NCI-H2196 (cell line): ENCODE data around the gene ITPR2.
"Not testable (repeated sequence)": the region's sequence is repeated elsewhere in the genome, so short reads cannot be mapped to it uniquely, and the experiment has no call there.

Experiments used
- DNase-seq: peaks from one replicate; lab custom pipeline; 2025; ENCODE audit not compliant: unreplicated experiment; lab: John Stamatoyannopoulos, UW

ITPR2 gene

DNA sequence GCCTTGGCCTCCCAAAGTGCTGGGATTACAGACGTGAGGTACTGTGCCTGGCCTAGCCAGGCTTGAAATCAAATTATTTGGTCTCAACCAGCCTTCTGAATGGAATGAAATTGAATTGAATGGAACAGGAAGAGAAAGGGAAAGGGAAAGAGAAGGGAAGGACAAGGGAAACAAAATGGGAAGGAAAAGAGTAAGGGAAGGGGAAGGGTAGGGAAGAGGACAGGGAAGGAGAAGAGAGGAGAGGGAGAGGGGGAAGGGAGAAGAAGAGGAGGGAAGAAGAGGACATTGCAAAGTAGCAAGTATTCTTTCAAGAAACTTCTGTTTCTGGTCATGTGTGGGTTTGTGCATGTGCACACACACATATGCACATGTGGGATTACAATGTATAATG, 97.8 kb downstream of the ITPR2 start:
- DNase-seq, result no peak

DNA sequence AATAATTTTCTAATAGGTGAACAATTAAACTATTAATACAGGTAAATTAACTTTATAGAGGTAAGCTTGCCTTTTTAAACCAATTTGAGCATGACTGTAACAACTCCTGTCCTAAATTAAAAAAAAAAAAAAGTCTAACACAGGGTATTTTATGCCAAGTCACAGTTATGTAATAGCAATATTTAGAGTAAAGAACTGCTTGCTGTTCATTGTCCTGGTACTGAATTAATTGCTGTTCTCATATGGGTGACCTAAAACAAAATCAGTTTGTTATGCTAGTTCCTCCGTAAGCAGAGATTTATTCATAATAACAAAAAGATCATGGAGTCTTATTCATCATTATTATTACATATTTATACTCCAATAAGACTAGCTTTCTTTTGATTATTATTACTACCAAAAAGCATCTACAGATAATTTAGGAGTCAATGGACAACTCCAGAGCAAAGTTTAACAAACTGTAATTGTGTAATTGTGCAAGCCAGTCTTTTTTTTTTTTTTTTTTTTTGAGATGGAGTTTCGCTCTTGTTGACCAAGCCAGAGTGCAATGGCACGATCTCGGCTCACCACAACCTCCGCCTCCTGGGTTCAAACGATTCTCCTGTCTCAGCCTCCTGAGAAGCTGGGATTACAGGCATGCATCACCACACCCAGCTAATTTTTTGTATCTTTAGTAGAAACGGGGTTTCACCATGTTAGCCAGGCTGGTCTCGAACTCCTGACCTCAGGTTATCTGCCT, 98.3 kb downstream of the ITPR2 start:
- DNase-seq, result no peak

GRCh38 chr12:26732005-26732908, 100.7 kb downstream of the ITPR2 start:
- DNase-seq, result no peak

- DNase-seq, result no peak
Measured at GRCh38 chr12:26730481-26731350, 102.3 kb downstream of the ITPR2 start.

GRCh38 chr12:26729137-26729671, 103.8 kb downstream of the ITPR2 start:
- not testable (repeated sequence) for DNase-seq

DNA sequence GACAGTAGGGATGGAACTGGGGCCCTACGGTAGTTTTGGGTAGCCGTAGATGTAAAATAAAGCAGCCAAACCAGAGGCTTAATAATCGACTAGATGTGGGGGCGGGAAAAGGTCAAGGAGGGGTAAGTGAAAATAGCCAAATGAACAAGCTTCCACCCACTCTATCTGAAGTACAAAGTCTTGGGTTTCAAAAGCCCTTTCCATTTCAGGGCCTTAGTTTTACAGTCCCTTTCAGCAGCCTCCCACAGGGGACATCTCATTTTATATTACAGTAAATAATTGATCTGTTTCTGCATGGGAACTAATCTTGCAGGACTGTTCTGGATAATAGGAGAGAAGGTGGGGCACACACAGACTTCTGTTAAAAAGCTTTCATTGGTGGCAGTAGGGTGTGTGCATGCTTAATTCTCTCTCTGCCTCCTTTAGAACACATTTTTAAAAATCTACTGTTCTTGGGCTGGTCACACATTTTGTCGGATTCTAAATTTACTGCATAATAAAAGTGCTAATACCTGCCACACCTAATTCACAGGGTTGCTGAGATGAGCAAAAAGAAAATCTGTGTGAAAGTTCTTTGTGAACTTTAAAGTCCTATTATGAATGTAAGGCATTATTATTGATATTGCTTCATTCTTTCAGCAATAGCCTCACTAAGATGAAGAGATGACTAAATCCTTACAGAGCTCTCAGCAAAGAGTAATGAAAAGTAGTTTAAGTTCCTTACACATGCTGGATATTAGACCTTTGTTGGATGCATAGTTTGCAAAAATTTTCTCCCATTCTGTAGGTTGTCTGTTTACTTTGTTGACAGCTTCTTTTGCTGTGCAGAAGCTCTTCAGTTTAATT, 104.6 kb downstream of the ITPR2 start:
- DNase-seq, result no peak

DNA sequence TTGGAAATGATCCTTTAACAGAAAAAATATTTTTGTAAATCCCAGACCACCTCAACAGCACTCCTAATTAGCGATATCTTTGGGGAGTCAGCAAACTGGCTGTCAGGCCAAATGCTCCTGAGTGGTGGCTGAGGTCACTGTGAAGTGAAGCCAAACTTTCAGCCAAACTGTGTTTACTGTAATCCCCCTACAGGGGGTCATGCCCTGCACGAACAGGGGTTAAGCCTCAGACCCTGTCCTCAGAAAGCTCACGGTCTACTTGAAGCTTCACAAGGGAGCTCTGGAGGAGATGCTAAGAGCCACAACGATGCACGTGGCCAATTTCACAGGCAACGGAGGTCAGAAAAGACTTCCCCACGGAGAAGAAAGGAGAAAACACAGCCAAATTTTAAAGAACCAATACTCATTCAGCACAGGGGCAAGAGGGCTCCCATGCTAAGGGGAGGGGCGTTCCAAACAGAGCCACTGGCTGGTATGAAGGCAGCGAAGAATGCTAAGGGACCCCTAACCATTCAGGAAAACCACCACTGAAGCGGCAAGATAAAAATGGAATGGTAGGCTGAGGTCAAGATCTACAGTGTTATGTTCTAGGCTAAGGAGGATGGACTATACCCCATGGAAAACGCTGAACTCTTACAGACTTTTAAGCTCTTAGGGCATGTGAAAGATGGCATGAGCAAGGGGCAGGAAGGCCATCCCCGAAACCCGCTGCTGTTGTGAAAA, 105.4 kb downstream of the ITPR2 start:
- no peak for DNase-seq

DNA sequence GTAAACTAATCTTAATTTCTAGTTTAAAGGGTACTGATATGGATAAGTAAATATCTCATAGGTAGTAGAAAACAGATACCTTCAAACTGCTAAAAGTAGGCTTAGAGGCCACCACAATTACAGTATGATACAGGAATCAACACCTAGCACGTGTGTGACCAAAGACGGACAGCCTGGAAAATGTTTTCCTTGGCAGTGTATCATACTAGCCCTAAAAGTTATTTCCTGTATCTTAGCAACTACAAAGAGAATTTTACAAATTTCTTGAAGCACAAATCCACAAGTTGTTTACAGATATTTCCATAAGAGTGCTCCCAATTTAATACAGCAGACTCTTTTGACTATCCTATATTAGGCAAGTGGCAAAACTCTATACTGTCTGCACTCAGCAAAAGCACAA, 106.0 kb downstream of the ITPR2 start:
- DNase-seq, result no peak

GRCh38 chr12:26725276-26725916, 107.6 kb downstream of the ITPR2 start:
- DNase-seq, result no peak

GRCh38 chr12:26724309-26724702, 108.7 kb downstream of the ITPR2 start:
- no peak for DNase-seq

DNA sequence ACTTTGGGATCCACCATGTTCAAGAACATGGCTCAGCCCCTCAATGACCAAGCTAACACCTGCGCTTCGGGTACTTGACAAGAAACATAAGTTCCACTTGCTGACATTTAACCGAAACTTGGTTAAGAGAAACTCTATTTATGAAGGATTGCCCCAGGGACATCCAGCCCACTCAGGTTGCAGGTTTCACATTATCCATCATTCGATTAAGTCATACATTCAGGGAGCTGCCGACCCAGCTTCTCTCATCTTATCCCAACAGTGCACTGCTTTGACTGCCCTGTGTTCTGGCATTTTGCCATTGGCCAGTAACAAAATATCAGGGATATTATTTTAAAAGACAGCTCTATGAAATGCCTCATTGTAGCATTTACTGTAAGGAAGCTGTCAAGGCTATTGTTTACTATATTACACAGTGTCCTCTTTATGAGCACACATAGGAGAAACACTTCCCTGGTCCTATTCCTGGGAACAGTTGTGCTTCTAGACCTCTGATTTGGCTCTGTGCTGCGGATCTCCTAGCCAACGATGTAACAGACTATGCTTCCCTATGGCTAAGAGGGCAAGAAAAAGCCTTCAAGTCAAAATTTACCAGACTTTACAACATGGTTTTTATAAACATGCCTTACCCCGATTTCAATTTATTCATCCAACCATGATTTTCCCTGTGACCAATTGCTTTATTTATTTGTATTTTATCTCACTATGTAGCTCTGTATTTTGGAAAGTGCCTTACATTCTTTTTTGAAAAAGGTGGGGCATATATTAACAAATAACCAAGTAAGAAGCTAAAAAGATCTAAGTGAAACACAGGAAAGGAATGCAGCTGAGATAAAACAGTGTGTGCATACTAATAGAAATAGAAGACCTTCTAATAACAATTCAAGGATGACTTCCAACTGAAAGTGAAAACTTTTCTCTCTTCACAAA, 109.3 kb downstream of the ITPR2 start:
- DNase-seq, result no peak

DNA sequence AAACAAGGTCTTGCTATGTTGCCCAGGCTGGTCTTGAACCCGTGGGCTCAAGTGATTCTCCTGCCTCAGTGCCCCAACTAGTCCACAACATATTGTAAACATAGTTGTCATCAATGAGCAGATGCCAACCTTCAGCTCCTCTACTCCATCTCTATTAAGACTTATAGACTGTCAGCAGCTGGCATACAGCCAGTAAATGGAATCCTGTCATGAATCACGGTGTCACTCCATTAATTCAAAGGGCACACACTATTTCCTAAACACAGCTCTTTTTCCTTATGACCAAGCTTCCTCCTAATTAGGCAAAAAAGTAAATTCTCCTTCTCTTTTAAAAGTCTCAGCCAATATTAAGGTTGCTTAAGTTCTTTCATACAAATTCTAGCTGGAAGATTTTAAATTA, 111.2 kb downstream of the ITPR2 start:
- DNase-seq, result peak; percentile 49

- DNase-seq, result no peak
Measured at GRCh38 chr12:26719852-26720251, 113.1 kb downstream of the ITPR2 start.

- no peak for DNase-seq
Measured at GRCh38 chr12:26717757-26718156, 115.2 kb downstream of the ITPR2 start.

- no peak for DNase-seq
Measured at GRCh38 chr12:26715232-26715631, 117.8 kb downstream of the ITPR2 start.

- DNase-seq, result no peak
Measured at GRCh38 chr12:26713885-26714383, 119.1 kb downstream of the ITPR2 start.

DNA sequence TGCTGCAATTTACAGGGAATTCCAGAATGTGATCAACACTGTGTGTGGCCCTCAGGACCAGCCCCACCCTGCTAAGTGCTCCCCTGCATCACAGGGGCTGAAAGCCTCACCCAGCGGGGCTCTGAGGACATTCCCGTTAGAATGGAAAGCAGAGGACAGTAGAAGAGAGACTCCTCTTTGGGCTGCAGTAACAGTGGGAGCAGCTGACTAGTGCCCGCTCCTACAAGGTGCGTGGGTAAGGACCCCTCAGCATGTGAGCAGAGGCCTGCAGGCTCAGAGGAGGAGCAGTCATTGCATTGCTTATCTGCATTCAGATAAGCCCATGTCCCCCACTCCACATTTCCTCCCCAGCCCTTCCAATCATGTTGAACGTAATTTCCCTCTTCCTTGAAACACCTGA, 120.1 kb downstream of the ITPR2 start:
- no peak for DNase-seq

DNA sequence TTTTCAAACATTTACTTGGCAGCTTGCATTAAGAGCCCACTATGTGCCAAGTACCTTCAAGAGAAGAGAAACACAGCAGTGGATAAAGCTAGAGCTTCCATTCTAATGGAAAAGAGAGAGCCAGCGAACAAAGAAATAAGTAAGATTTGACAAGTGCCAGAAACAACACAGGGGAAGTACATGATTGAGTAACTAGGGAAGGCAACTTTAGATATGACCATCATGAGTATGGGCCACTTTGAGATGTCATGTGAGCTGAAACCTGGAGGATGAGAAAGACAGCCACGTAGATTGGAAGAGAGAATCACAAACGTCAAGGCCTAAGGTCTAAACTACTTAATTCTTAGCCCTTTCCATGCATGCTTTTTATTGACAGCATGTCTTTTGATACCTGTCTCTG, 121.4 kb downstream of the ITPR2 start:
- no peak for DNase-seq
